ENCODE results near the gene NEDD4. TPM values are rescaled to one million over a fixed set of nuclear protein-coding genes. Genes with fewer than 3 reads are reported as not detected.
A peak's percentile ranks its signal among the peaks of the same experiment; 100 is the strongest.

Gene NEDD4
- total and polyA plus RNA-seq, 7 donors = 3.2 to 28.6 (median 19.4) TPM

DNA sequence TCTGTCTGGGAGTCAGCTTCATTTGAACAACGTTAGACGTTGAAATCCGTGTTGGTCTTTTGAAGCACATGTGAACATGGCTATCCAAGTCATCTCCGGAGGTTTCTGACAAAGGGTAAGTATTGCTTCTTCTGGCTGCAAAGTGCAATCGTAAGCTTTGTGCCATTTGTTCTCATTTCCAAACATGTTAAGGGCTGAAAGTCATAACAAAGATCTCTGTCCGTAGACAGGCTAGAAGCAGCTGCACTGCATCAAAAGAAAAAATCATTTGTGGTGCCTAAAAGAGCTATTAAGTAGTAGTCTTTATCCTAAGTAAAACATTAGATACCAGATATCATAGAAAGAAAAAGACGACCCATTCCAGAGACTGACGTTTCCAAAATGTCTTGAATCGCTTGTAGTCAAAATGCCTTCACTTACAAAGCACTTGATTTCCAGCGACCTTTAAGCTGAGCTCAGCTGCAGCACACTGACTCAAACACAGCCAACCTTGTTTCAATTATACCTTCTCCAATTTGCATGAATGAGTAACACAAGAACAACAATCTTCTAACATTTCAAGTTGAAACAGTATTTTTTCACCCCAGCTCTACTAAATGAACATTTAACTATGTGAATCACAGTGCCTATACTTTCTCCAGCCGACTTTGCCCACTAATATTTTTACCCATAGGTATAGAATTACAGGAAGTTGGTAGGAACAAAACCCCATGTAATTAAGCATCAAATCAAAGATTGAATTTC is 76.6 kb downstream of the NEDD4 start:
- intact Hi-C loops (cut with DNase I) = loop anchor here (5.0 to 10.0 kb wide), 2 partner anchors 75 to 272 kb away; partner anchors contain the start of gene NEDD4
- no peak for TF ChIP-seq POLR2A (IDR thresholded peaks at IDR 0.05)
- TF ChIP-seq, protein P1, sequence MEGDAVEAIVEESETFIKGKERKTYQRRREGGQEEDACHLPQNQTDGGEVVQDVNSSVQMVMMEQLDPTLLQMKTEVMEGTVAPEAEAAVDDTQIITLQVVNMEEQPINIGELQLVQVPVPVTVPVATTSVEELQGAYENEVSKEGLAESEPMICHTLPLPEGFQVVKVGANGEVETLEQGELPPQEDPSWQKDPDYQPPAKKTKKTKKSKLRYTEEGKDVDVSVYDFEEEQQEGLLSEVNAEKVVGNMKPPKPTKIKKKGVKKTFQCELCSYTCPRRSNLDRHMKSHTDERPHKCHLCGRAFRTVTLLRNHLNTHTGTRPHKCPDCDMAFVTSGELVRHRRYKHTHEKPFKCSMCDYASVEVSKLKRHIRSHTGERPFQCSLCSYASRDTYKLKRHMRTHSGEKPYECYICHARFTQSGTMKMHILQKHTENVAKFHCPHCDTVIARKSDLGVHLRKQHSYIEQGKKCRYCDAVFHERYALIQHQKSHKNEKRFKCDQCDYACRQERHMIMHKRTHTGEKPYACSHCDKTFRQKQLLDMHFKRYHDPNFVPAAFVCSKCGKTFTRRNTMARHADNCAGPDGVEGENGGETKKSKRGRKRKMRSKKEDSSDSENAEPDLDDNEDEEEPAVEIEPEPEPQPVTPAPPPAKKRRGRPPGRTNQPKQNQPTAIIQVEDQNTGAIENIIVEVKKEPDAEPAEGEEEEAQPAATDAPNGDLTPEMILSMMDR (IDR thresholded peaks at IDR 0.05) = no peak
- TF ChIP-seq EP300 (IDR thresholded peaks at IDR 0.05) = no peak
- TF ChIP-seq POLR2AphosphoS5 (IDR thresholded peaks at IDR 0.05) = no peak

DNA sequence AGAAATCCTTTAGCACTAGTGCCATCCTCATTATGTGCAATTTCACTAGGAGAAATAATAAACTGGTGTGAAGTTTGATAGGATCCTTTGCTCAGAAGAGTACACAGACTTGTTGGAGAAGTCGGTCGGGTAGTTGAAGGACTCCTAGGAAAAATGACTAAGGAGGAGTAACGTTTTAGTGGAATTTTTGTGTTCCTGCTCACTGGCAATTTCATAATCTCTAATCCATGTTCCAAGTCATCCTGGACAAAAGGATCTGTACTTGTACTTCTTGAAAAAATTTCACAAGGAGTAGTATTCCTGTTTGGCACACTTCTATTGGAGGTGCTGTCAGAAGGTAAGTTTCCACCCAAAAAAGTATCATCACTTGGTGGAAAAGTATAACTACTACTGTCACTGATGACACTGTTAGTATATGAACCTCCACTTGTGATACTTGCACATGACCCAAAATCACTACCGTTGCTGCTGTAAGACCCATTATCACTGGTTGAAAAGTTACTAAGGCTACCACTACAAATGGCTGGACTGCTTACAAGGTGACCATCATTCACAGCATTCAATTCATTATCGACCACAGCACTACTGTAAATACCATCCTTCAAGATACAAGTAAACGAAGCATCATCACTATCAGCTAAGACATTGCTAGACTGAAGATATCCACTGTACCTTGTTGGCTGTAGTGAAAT is 77.4 kb downstream of the NEDD4 start:
- Histone ChIP-seq H3K27me3 (no peaks in the 10 kb centered on the region), H3K4me1 (peaks cover 0 to 30% (median 23%) of the 10 kb centered on the region in 4 donors), H3K9me3 (no peaks in the 10 kb centered on the region), H3K36me3 (no peaks in the 10 kb centered on the region), H3K4me3 (peak overlapping the region in 2 of 4 donors; percentile 18 to 29), H3K27ac (peak overlapping the region in 3 of 4 donors; percentile 44 to 59 (median 55))
- TF ChIP-seq POLR2A (IDR thresholded peaks at IDR 0.05) = no peak
- no peak for TF ChIP-seq POLR2AphosphoS5 (IDR thresholded peaks at IDR 0.05)
- no peak for TF ChIP-seq EP300 (IDR thresholded peaks at IDR 0.05)
- 89 to 92% methylated on average over 6 of the region's 6 CpGs for WGBS, 2 donors
- no peak for DNase-seq
- intact Hi-C loops (cut with DNase I) = loop anchor here (5.0 to 10.0 kb wide), 2 partner anchors 76 to 271 kb away; partner anchors contain the start of gene NEDD4

More for the DNA sequence above, 76.6 kb downstream of the NEDD4 start:
- Histone ChIP-seq H3K4me3 (peak overlapping the region in 3 of 4 donors; percentile 11 to 29 (median 18)), H3K9me3 (no peaks in the 10 kb centered on the region), H3K27me3 (no peaks in the 10 kb centered on the region), H3K4me1 (peaks cover 0 to 30% (median 23%) of the 10 kb centered on the region in 4 donors), H3K27ac (peak overlapping the region in 3 of 4 donors; percentile 44 to 59 (median 55)), H3K36me3 (no peaks in the 10 kb centered on the region)
- DNase-seq = no peak
- 76 to 85% methylated on average over 11 of the region's 11 CpGs for WGBS, 2 donors

DNA sequence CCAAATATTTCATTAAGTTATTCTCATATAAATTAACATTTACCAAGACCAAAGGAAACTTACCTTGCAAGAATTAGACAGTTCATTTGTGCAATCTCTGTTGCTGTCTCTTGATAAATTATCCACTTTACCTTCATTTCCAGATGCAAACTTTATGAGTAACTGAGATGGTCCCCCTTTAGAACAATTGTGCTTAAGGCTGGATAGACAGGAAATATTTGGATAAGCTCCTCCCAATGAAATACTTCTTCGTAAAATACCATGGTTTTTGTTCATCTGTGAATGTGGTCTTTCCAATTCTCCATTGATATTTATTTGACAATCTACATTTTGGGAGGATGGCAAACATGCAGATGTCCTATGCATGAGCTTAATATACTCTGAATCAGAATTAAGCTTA is 78.2 kb downstream of the NEDD4 start:
- no peaks in the 10 kb centered on the region for H3K36me3 ChIP-seq
- intact Hi-C loops (cut with DNase I) = loop anchor here (5.0 to 10.0 kb wide), 2 partner anchors 77 to 270 kb away; partner anchors contain the start of gene NEDD4
- H3K9me3 ChIP-seq = no peaks in the 10 kb centered on the region
- DNase-seq = no peak
- WGBS, 2 donors = 94 to 97% methylated on average over 1 of the region's 1 CpG
- H3K4me3 ChIP-seq = no peak overlapping the region
- no peak overlapping the region for H3K27ac ChIP-seq
- no peaks in the 10 kb centered on the region for H3K27me3 ChIP-seq
- no peak for TF ChIP-seq POLR2AphosphoS5 (IDR thresholded peaks at IDR 0.05)
- no peak for TF ChIP-seq POLR2A (IDR thresholded peaks at IDR 0.05)
- TF ChIP-seq, protein P1 (IDR thresholded peaks at IDR 0.05) = no peak
- TF ChIP-seq EP300 (IDR thresholded peaks at IDR 0.05) = no peak
- H3K4me1 ChIP-seq = peaks cover 0 to 30% (median 23%) of the 10 kb centered on the region in 4 donors

- intact Hi-C loops (cut with DNase I) = loop anchor here (10.0 kb wide), 1 partner anchor 270 kb away; no protein-coding TSS in a partner anchor
- no peak for DNase-seq
- H3K9me3 ChIP-seq = no peaks in the 10 kb centered on the region
- no peak overlapping the region for H3K27ac ChIP-seq
- H3K4me3 ChIP-seq = no peak overlapping the region
- no peaks in the 10 kb centered on the region for H3K36me3 ChIP-seq
- H3K4me1 ChIP-seq = peaks cover 0 to 30% (median 23%) of the 10 kb centered on the region in 4 donors
- WGBS, 2 donors = 65 to 75% methylated on average over 1 of the region's 1 CpG
- H3K27me3 ChIP-seq = no peaks in the 10 kb centered on the region
- TF ChIP-seq POLR2AphosphoS5 (IDR thresholded peaks at IDR 0.05) = no peak
- TF ChIP-seq POLR2A (IDR thresholded peaks at IDR 0.05) = no peak
- TF ChIP-seq, protein P1 (IDR thresholded peaks at IDR 0.05) = no peak
- no peak for TF ChIP-seq EP300 (IDR thresholded peaks at IDR 0.05)
Measured at GRCh38 chr15:55914446-55914845, 79.0 kb downstream of the NEDD4 start.

DNA sequence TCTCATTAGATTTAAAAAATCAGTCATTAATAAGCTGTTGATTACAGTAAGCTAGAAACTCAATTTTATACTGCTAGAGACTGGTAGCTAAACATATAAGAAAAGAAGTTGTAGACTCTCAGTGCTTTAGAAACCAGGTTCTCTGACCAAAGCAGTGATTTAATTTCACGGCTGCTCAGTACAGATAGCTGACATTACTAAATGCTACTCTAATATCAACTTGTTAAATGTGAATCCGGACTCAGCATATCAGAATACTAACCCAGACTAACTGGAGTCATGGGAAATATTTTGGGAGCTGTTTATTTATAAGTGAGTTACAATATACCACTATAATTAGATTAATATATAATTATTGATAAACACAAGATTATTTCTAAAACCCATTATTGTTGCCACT is 80.4 kb downstream of the NEDD4 start:
- TF ChIP-seq, protein P1 (IDR thresholded peaks at IDR 0.05) = no peak
- no peak for TF ChIP-seq POLR2AphosphoS5 (IDR thresholded peaks at IDR 0.05)
- no peak for TF ChIP-seq EP300 (IDR thresholded peaks at IDR 0.05)
- no peak for TF ChIP-seq POLR2A (IDR thresholded peaks at IDR 0.05)
- H3K4me1 ChIP-seq = peaks cover 0 to 25% (median 18%) of the 10 kb centered on the region in 4 donors
- WGBS, 2 donors = 93 to 97% methylated on average over 2 of the region's 2 CpGs
- H3K36me3 ChIP-seq = no peaks in the 10 kb centered on the region
- no peak overlapping the region for H3K27ac ChIP-seq
- no peak overlapping the region for H3K4me3 ChIP-seq
- H3K9me3 ChIP-seq = no peaks in the 10 kb centered on the region
- intact Hi-C loops (cut with DNase I) = loop anchor here (10.0 kb wide), 1 partner anchor 268 kb away; no protein-coding TSS in a partner anchor
- no peak for DNase-seq
- no peaks in the 10 kb centered on the region for H3K27me3 ChIP-seq
